Transverse colon (tissue), 4 donors: ENCODE data around the gene RAD9B. TPM values are rescaled to one million over a fixed set of nuclear protein-coding genes. Genes with fewer than 3 reads are reported as not detected.
"Not testable (repeated sequence)": the region's sequence is repeated elsewhere in the genome, so short reads cannot be mapped to it uniquely, and the experiment has no call there.

Source experiments
- DNase-seq: peaks from one replicate; pipeline ENCODE4 v3.0.0-alpha.2; 2019
- H3K27ac ChIP-seq, 4 donors: fragments of 200-600 bp; sonication (generic); 2 replicates each; pipeline ENCODE4 v1.5.1; 2016 to 2018; ENCODE audit warnings: inconsistent platforms in 4 of 4
- H3K27me3 ChIP-seq: fragments of 200-600 bp; sonication (generic); 2 replicates; pipeline ENCODE4 v1.5.1; 2017; ENCODE audit warnings: inconsistent platforms
- H3K36me3 ChIP-seq, 4 donors: fragments of 200-600 bp; sonication (generic); 2 replicates each; pipeline ENCODE4 v1.5.1; 2017 to 2019; ENCODE audit warnings: inconsistent platforms in 4 of 4
- H3K4me1 ChIP-seq, 4 donors: fragments of 200-600 bp; sonication (generic); 2 replicates each; pipeline ENCODE4 v1.5.1; 2017 to 2020; ENCODE audit warnings: inconsistent platforms in 4 of 4
- H3K4me3 ChIP-seq, 4 donors: fragments of 200-600 bp; sonication (generic); 1 replicate in 1 of 4; 2 replicates in 3 of 4; pipeline versions ENCODE4 v1.5.1 to v1.6.1; 2017 to 2019; ENCODE audit warnings: inconsistent platforms in 4 of 4
- H3K9me3 ChIP-seq, 2 donors: fragments of 200-600 bp; sonication (generic); 2 replicates each; pipeline ENCODE4 v1.5.1; 2017 to 2019; ENCODE audit warnings: inconsistent platforms in 2 of 2
- CTCF ChIP-seq, 5 experiments: fragments of 200-600 bp in 3 of 5; fragments of 450-650 bp in 2 of 5; sonication (generic) in 3 of 5; IDR thresholded peaks; 1 replicate in 2 of 5; 2 replicates in 3 of 5; pipeline ENCODE4 v1.5.1; 2016 to 2017; ENCODE audit warnings: antibody characterized with exemption in 5 of 5, inconsistent platforms in 3 of 5, mild to moderate bottlenecking in 2 of 5, moderate library complexity in 1 of 5
- EP300 ChIP-seq: sonication (generic); formaldehyde crosslinking; IDR thresholded peaks from one replicate; pipeline ENCODE4 v1.6.1; 2017; ENCODE audit warnings: antibody characterized with exemption, low read depth
- POLR2A ChIP-seq: fragments of 450-650 bp; IDR thresholded peaks from one replicate; pipeline ENCODE4 v1.6.1; 2016; ENCODE audit warnings: antibody characterized with exemption, mild to moderate bottlenecking, moderate library complexity
- POLR2AphosphoS5 ChIP-seq, 3 donors: sonication (generic); formaldehyde crosslinking; IDR thresholded peaks; one replicate each; pipeline ENCODE4 v1.6.1; 2016; ENCODE audit warnings: antibody characterized with exemption in 3 of 3
- WGBS, 2 donors: methylation state at CpG; one replicate each; pipeline ENCODE4 v1.1.5; 2018; ENCODE audit warnings: low coverage in 1 of 2; 5-methylcytosine and 5-hydroxymethylcytosine counted together
- in situ Hi-C, 4 donors: fragments of 200-750 bp; cut with MboI; loops; one replicate each; pipeline versions ENCODE4 v1.15.0 to v1.15.1; 2017; ENCODE audit warnings: low sequenced_read_pairs in 3 of 4, low pct_ligation_motif_present in 1 of 4, low pct_unique_long_range_greater_than_20kb in 1 of 4
- intact Hi-C: fragments of 100-400 bp; cut with DNase I; formaldehyde crosslinking; loops from one replicate; pipeline ENCODE4 v1.15.1; 2023; ENCODE audit warnings: low total_unique reads
- total RNA-seq, 4 donors: library from RNA; depleted of rRNA; stranded (reverse); fragments of >200 nt; gene quantifications; one replicate each; pipeline ENCODE4 v1.1.0, GENCODE V29; 2016

RAD9B gene
- total RNA-seq, 4 donors from 2014 or later = 0.27 to 0.32 TPM; not detected in 2

- in situ Hi-C loops (loop anchor here in 2 of 4 donors (25.0 kb wide), 2 partner anchors 272 to 372 kb away; partner anchors contain the start of genes CCDC63 (in 2 of the 2) and PPP1CC (in 1 of the 2)), intact Hi-C loops (no loop called here)
- WGBS, 2 donors = 90% methylated on average over 2 of the region's 2 CpGs; no CpG with 5 or more reads in 1 of the 2 donors
- Histone ChIP-seq H3K27me3 (no peaks in the 10 kb centered on the region), H3K9me3 (no peaks in the 10 kb centered on the region), H3K4me1 (peaks cover 8 to 33% (median 24%) of the 10 kb centered on the region in 4 donors), H3K36me3 (peaks cover 0 to 8% (median 2%) of the 10 kb centered on the region in 4 donors), H3K4me3 (no peak overlapping the region), H3K27ac (no peak overlapping the region)
- DNase-seq = no peak
- TF ChIP-seq POLR2A (no peak), POLR2AphosphoS5 (IDR thresholded peaks at IDR 0.05) (no peak), EP300 (no peak), CTCF (IDR thresholded peaks at IDR 0.05) (no peak)
Measured at GRCh38 chr12:110465024-110465423, 37.1 kb upstream of the RAD9B start.

GRCh38 chr12:110465765-110466164 is 36.4 kb upstream of the RAD9B start:
- H3K36me3 ChIP-seq, H3K4me3 ChIP-seq, H3K27ac ChIP-seq, DNase-seq, H3K9me3 ChIP-seq, intact Hi-C loops, H3K27me3 ChIP-seq: not testable (repeated sequence)
- H3K4me1 ChIP-seq = peaks cover 8 to 34% (median 24%) of the 10 kb centered on the region in 4 donors
- WGBS, 2 donors = 96 to 98% methylated on average over 7 to 11 of the region's 11 CpGs
- in situ Hi-C loops = loop anchor here in 2 of 4 donors (25.0 kb wide), 2 partner anchors 272 to 372 kb away; partner anchors contain the start of genes CCDC63 (in 2 of the 2) and PPP1CC (in 1 of the 2)

GRCh38 chr12:110466791-110467190 is 35.3 kb upstream of the RAD9B start:
- Histone ChIP-seq H3K27me3 (no peaks in the 10 kb centered on the region), H3K4me3 (peak overlapping the region in 1 of 4 donors; percentile 65), H3K27ac (no peak overlapping the region), H3K4me1 (peaks cover 8 to 34% (median 24%) of the 10 kb centered on the region in 4 donors), H3K36me3 (peaks cover 0 to 8% (median 2%) of the 10 kb centered on the region in 4 donors), H3K9me3 (no peaks in the 10 kb centered on the region)
- no peak for DNase-seq
- in situ Hi-C loops = loop anchor here in 2 of 4 donors (25.0 kb wide), 2 partner anchors 271 to 371 kb away; partner anchors contain the start of genes CCDC63 (in 2 of the 2) and PPP1CC (in 1 of the 2)
- intact Hi-C loops = no loop called here
- no peak for TF ChIP-seq EP300
- no peak for TF ChIP-seq POLR2AphosphoS5 (IDR thresholded peaks at IDR 0.05)
- TF ChIP-seq CTCF (IDR thresholded peaks at IDR 0.05) = no peak
- no peak for TF ChIP-seq POLR2A
- 74% methylated on average over 5 of the region's 5 CpGs; no CpG with 5 or more reads in 1 of the 2 donors for WGBS, 2 donors

GRCh38 chr12:110467847-110468213 is 34.3 kb upstream of the RAD9B start:
- in situ Hi-C loops = loop anchor here in 2 of 4 donors (25.0 kb wide), 2 partner anchors 269 to 369 kb away; partner anchors contain the start of genes CCDC63 (in 2 of the 2) and PPP1CC (in 1 of the 2)
- Histone ChIP-seq H3K27me3 (no peaks in the 10 kb centered on the region), H3K4me3 (peak overlapping the region; percentile 49 to 97 (median 74)), H3K27ac (peak overlapping the region; percentile 91 to 98 (median 96)), H3K36me3 (peaks cover 0 to 8% (median 0%) of the 10 kb centered on the region in 4 donors), H3K9me3 (no peaks in the 10 kb centered on the region), H3K4me1 (peaks cover 8 to 34% (median 24%) of the 10 kb centered on the region in 4 donors)
- WGBS, 2 donors = 1% methylated on average over 10 to 15 of the region's 15 CpGs
- no peak for DNase-seq
- intact Hi-C loops = loop anchor here (2.0 kb wide), 1 partner anchor 275 kb away; the partner anchor contains the start of gene PPP1CC
- TF ChIP-seq POLR2A (peak; percentile 90), EP300 (no peak), POLR2AphosphoS5 (IDR thresholded peaks at IDR 0.05) (no peak), CTCF (IDR thresholded peaks at IDR 0.05) (no peak)
